Progenitor cell of endocrine pancreas (in vitro differentiated cells): ENCODE results near the gene TNRC6B. TPM values are rescaled to one million over a fixed set of nuclear protein-coding genes. Genes with fewer than 3 reads are reported as not detected.
"Not testable (repeated sequence)": the region's sequence is repeated elsewhere in the genome, so short reads cannot be mapped to it uniquely, and the experiment has no call there.

Experiments
- DNase-seq: peaks from one replicate; pipeline ENCODE4 v3.0.0; 2021; ENCODE audit warnings: low spot score; ENCODE audit not compliant: unreplicated experiment
- H3K27ac Mint-ChIP-seq: 2 replicates; pipeline ENCODE4 v1.8.0; 2021; ENCODE audit warnings: mild to moderate bottlenecking, moderate library complexity, mixed read lengths
- H3K27me3 Mint-ChIP-seq: 2 replicates; pipeline ENCODE4 v1.8.0; 2021; ENCODE audit warnings: mixed read lengths
- H3K36me3 Mint-ChIP-seq: 2 replicates; pipeline ENCODE4 v1.8.0; 2022; ENCODE audit warnings: mixed read lengths; ENCODE audit not compliant: insufficient read depth
- H3K4me1 Mint-ChIP-seq: 2 replicates; pipeline ENCODE4 v1.8.0; 2021; ENCODE audit warnings: low read depth, mixed read lengths
- H3K4me3 Mint-ChIP-seq: 2 replicates; pipeline ENCODE4 v1.8.0; 2021; ENCODE audit warnings: low read depth, mild to moderate bottlenecking, moderate library complexity, mixed read lengths
- H3K9me3 Mint-ChIP-seq: 2 replicates; pipeline ENCODE4 v1.8.0; 2021; ENCODE audit warnings: low read depth, mixed read lengths
- total RNA-seq: library from RNA; stranded (reverse); gene quantifications from 2 replicates; pipeline ENCODE4 v1.2.1, GENCODE V29; 2021
- TF ChIP-seq, protein P1 (sequence below): fragments of 200-600 bp; sonication (generic); IDR thresholded peaks from one replicate; pipeline ENCODE4 v1.5.0; 2021; ENCODE audit warnings: antibody characterized with exemption, mild to moderate bottlenecking; ENCODE audit not compliant: unreplicated experiment

The TNRC6B gene
- total RNA-seq, 1 donor from 2014 or later = 73.2 TPM

DNA sequence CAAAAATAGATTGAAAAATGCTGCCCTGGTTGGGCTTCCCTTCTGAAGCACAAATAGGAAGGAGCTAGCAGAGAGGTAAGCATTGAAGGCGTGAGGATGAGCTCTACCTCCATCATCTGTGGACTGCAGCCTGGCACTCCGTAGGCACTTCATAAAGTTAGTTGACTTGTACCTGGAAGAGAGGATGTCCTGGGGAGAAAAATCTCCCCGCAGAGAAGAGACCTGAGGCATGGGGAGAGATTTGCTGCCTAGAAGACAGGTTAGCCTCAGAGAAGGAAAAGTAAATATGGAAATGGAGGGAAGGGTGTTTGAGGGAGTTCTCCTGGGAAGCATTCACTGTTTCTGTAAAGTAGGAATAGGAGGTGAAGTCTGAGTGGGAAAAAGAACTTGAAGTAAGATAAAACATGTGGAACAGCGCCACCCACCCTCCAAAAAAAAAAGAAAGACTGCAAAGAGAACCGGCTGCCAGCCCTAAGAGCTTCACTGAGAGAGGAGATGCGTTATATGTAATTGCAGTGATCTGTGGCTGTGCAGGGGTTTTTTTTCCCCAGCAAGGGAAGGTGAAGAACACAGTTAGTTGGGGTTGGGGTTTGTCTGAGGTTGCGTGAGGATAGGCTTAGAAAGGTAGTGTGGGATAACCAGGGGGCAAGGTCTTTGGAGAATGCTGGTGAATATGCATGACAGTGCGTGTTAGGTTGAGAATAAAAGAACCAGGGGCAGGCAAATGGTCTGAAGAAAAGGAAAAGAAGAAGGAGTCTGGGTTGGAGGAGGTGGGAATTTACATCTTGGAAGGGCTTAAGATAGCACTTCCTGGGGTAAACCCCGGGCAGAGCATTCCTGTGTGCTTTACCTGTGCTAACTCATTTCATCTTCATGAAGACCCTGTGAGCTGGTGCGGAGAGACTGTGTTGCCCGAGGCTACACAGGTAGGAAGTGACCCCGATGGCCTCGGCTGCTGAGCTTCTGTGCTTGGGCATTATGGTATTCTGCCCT is 16.0 kb downstream of the TNRC6B start:
- H3K27ac Mint-ChIP-seq = peak overlapping the region; percentile 12
- no peaks in the 10 kb centered on the region for H3K27me3 Mint-ChIP-seq
- no peaks in the 10 kb centered on the region for H3K9me3 Mint-ChIP-seq
- TF ChIP-seq, protein P1, sequence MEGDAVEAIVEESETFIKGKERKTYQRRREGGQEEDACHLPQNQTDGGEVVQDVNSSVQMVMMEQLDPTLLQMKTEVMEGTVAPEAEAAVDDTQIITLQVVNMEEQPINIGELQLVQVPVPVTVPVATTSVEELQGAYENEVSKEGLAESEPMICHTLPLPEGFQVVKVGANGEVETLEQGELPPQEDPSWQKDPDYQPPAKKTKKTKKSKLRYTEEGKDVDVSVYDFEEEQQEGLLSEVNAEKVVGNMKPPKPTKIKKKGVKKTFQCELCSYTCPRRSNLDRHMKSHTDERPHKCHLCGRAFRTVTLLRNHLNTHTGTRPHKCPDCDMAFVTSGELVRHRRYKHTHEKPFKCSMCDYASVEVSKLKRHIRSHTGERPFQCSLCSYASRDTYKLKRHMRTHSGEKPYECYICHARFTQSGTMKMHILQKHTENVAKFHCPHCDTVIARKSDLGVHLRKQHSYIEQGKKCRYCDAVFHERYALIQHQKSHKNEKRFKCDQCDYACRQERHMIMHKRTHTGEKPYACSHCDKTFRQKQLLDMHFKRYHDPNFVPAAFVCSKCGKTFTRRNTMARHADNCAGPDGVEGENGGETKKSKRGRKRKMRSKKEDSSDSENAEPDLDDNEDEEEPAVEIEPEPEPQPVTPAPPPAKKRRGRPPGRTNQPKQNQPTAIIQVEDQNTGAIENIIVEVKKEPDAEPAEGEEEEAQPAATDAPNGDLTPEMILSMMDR = peak; percentile 51
- H3K4me3 Mint-ChIP-seq = no peak overlapping the region
- DNase-seq = no peak
- peaks cover 60% of the 10 kb centered on the region for H3K4me1 Mint-ChIP-seq
- H3K36me3 Mint-ChIP-seq = peaks cover 3% of the 10 kb centered on the region

DNA sequence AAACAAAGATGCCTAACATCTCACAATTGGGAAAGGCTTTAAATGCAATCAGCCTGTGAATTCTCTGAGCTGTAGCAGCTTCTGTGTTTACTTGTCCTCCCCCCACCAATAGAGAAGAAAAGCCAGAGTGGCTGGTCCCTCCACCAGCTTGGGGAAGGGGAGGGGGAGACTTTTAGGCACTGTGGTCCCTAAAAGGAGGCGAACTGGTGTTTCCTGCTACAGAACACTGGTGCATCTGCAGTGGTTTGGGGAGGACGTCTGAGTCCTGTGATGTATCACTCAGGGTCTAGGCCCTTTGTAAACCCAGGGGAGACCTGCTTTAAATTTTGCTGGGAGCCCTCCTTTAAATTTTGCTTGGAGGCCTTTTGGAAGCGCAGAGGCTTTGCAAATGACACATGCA is 16.9 kb downstream of the TNRC6B start:
- TF ChIP-seq, protein P1 = no peak
- no peak for DNase-seq
- Mint-ChIP-seq H3K9me3 (no peaks in the 10 kb centered on the region), H3K4me3 (no peak overlapping the region), H3K27me3 (no peaks in the 10 kb centered on the region), H3K36me3 (peaks cover 3% of the 10 kb centered on the region), H3K4me1 (peaks cover 57% of the 10 kb centered on the region), H3K27ac (peak overlapping the region; percentile 58)

DNA sequence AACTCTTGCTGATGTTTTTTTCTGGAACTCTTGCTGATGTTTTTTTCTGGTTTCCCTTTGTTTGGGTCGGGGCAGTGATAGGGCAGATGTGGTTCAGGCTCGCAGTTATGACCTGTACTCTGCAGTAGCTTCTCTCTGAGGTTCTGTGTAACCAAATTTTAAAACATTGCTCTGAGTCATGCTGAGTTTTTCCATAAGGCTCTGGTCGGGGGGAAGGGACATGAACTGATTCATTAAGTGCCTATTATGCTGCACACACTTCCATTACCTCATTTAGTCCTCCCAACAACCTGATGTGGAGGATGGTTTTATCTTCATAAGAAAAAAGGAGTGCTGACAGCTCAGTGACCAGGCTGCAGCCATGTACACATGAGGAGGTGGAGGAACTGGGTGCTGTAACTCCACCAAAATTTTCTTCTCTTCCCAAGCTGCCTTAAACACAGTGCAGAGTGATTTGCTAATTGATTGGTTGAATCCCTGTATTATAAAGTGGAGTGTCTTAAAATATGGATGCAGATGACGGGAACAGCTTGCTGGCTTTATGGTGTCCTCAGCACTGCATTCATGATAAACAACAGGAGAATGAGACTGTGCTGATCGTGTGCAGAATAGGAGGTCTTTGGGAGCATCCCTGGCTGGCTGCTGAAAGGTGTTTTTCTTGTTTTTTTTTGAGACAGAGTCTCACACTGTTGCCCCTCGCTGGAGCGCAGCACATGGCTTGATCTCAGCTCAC is 19.1 kb downstream of the TNRC6B start:
- Mint-ChIP-seq H3K27me3 (no peaks in the 10 kb centered on the region), H3K4me1 (peaks cover 44% of the 10 kb centered on the region), H3K36me3 (no peaks in the 10 kb centered on the region), H3K4me3 (no peak overlapping the region), H3K27ac (peak overlapping the region; percentile 9), H3K9me3 (no peaks in the 10 kb centered on the region)
- TF ChIP-seq, protein P1 = no peak
- no peak for DNase-seq

DNA sequence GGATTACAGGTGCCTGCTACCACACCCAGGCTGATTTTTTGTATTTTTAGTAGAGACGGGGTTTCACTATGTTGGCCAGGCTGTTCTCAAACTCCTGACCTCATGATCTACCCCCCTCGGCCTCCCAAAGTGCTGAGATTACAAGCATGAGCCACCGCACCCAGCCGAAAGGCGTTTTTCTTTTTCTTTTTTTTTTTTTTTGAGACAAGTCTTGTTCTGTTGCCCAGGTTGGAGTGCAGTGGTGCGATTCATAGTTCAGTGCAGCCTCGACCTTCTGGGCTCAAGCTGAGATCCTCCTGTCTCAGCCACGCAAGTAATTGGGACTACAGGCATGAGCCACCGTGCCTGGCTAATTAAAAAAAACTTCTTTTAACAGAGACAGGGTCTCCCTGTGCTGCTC is 19.7 kb downstream of the TNRC6B start:
- H3K36me3 Mint-ChIP-seq, H3K27me3 Mint-ChIP-seq, DNase-seq, H3K4me3 Mint-ChIP-seq, H3K9me3 Mint-ChIP-seq: not testable (repeated sequence)
- peaks cover 42% of the 10 kb centered on the region for H3K4me1 Mint-ChIP-seq
- H3K27ac Mint-ChIP-seq = peak overlapping the region; percentile 68

DNA sequence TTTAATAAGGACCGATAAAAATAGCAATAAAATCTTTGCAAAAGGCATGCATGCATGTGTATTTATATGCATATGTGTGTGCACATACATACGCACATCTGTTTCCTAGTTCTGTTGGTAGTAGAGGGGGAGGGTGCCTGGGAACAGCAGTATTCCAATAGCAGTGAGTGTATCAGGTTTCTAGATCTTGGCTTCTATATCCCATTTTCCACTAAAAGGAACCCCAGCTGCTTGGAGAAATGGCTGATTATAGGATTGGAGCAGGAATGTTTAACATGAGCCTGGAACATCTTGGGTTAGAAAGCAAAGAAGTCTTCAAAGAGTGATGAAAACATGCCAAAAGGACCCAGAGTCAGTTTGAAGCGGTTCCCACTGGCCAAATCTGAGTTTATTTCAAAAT is 21.0 kb downstream of the TNRC6B start:
- H3K27me3 Mint-ChIP-seq = no peaks in the 10 kb centered on the region
- no peak for DNase-seq
- peaks cover 36% of the 10 kb centered on the region for H3K4me1 Mint-ChIP-seq
- no peaks in the 10 kb centered on the region for H3K36me3 Mint-ChIP-seq
- H3K4me3 Mint-ChIP-seq = no peak overlapping the region
- H3K27ac Mint-ChIP-seq = no peak overlapping the region
- H3K9me3 Mint-ChIP-seq = no peaks in the 10 kb centered on the region
- TF ChIP-seq, protein P1 = no peak
